8988T (cell line): ENCODE measurements around the gene ABHD2.
"Not testable (repeated sequence)": the region's sequence is repeated elsewhere in the genome, so short reads cannot be mapped to it uniquely, and the experiment has no call there.

Experiments
- DNase-seq: peaks from one replicate; pipeline ENCODE4 v3.0.0; 2011

ABHD2 gene

GRCh38 chr15:89122505-89123180 lies 34.4 kb downstream of the ABHD2 start:
- no peak for DNase-seq

GRCh38 chr15:89123181-89123525 lies 34.9 kb downstream of the ABHD2 start:
- no peak for DNase-seq

GRCh38 chr15:89125088-89125826 lies 37.0 kb downstream of the ABHD2 start:
- no peak for DNase-seq

- DNase-seq: no peak
These were observed 37.8 kb downstream of the ABHD2 start for GRCh38 chr15:89126009-89126408.

GRCh38 chr15:89127054-89127702 lies 38.9 kb downstream of the ABHD2 start:
- DNase-seq: no peak

GRCh38 chr15:89128320-89129122 lies 40.3 kb downstream of the ABHD2 start:
- DNase-seq: no peak

GRCh38 chr15:89129123-89129815 lies 41.0 kb downstream of the ABHD2 start:
- no peak for DNase-seq

GRCh38 chr15:89129816-89130134 lies 41.5 kb downstream of the ABHD2 start:
- DNase-seq: no peak

GRCh38 chr15:89130201-89130600 lies 41.9 kb downstream of the ABHD2 start:
- no peak for DNase-seq

GRCh38 chr15:89131731-89132130 lies 43.5 kb downstream of the ABHD2 start:
- no peak for DNase-seq

- DNase-seq: no peak
These were observed 44.6 kb downstream of the ABHD2 start for GRCh38 chr15:89132611-89133507.

GRCh38 chr15:89135387-89136077 lies 47.3 kb downstream of the ABHD2 start:
- not testable (repeated sequence) for DNase-seq

- no peak for DNase-seq
These were observed 48.0 kb downstream of the ABHD2 start for GRCh38 chr15:89136078-89136806.

- DNase-seq: no peak
These were observed 48.8 kb downstream of the ABHD2 start for GRCh38 chr15:89136818-89137772.

- no peak for DNase-seq
These were observed 49.7 kb downstream of the ABHD2 start for GRCh38 chr15:89137926-89138325.

GRCh38 chr15:89138999-89139612 lies 50.9 kb downstream of the ABHD2 start:
- DNase-seq: no peak

GRCh38 chr15:89139613-89140499 lies 51.6 kb downstream of the ABHD2 start:
- DNase-seq: no peak

GRCh38 chr15:89140595-89140994 lies 52.3 kb downstream of the ABHD2 start:
- DNase-seq: no peak
